GM10248 (cell line): ENCODE data around the gene WDR27.

Experiments
- CTCF ChIA-PET: fragments of 300-600 bp; sonication (Branson Sonifier 250); formaldehyde crosslinking; extraction: SDS; loops from one replicate; lab custom pipeline; 2021; ENCODE audit warnings: antibody characterized with exemption; lab: Yijun Ruan, JAX
- POLR2A ChIA-PET: fragments of 350-650 bp; sonication (Branson Sonifier 250); formaldehyde crosslinking; extraction: SDS; loops from one replicate; lab custom pipeline; 2020; ENCODE audit warnings: antibody characterized with exemption; lab: Yijun Ruan, JAX
- DNase-seq: peaks from one replicate; pipeline ENCODE4 v3.0.0; 2012; ENCODE audit errors: extremely low spot score
- TF ChIP-seq, protein P1 (sequence below): IDR thresholded peaks from 2 replicates; pipeline ENCODE4 v1.5.1; 2012; ENCODE audit warnings: mild to moderate bottlenecking, low read depth; ENCODE audit errors: extremely low read depth, missing control alignments, control extremely low read depth

Gene WDR27

DNA sequence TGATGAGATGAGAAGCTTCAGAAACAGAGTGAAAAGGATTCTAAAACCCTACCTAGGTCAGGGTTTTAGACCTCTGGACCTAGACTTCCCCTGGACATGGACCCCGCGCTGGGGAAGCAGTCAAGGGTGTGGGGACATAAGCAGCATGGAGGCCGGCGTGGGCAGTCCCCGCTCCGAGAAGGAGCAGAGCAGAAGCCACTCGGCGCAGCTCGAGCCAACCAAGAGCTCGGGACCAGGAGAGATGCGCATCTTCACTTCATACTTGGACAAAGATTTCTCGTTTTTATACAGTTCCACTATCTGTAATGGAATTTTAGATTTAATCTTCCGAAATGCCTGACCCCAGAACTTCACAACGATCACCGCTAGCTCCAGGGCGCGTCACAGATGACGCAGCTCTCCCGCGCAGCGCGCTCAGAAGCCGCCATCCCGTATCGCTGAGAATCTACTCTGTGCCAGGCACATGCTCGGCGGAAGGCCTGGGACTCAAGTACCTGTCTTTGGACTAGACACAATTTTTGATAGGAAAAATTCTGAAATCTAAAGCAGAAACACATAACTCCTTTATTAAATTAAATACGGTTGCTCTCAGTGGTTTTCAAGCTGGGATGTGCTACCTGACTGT is 60.3 kb downstream of the WDR27 start:
- TF ChIP-seq, protein P1, sequence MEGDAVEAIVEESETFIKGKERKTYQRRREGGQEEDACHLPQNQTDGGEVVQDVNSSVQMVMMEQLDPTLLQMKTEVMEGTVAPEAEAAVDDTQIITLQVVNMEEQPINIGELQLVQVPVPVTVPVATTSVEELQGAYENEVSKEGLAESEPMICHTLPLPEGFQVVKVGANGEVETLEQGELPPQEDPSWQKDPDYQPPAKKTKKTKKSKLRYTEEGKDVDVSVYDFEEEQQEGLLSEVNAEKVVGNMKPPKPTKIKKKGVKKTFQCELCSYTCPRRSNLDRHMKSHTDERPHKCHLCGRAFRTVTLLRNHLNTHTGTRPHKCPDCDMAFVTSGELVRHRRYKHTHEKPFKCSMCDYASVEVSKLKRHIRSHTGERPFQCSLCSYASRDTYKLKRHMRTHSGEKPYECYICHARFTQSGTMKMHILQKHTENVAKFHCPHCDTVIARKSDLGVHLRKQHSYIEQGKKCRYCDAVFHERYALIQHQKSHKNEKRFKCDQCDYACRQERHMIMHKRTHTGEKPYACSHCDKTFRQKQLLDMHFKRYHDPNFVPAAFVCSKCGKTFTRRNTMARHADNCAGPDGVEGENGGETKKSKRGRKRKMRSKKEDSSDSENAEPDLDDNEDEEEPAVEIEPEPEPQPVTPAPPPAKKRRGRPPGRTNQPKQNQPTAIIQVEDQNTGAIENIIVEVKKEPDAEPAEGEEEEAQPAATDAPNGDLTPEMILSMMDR, result no peak
- no peak for DNase-seq
- ChIA-PET POLR2A (no interaction called here), CTCF (interaction anchor here (0.7 kb wide), 1 partner anchor 9 kb away, joined by 3 read pairs; no protein-coding TSS in a partner anchor)

DNA sequence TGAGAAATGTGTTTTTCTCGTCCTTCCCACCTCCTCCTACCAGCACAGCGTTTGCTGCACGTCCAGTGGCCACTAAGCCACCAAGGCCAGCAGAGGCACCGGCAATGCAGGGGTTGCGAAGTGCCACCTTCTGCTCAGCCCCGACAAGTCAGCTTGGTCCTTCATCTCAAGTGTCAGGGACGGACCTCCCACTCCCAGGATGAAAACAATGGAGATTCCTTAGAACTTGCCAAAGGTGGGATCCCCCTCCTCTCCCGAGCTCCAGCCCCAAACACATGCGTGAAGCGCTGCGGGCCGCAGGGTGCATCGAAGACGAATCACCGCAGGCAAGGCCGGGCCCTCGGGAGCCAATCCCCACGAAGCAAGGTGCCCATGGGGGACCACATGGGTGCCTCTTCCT is 60.8 kb downstream of the WDR27 start:
- DNase-seq, result no peak

DNA sequence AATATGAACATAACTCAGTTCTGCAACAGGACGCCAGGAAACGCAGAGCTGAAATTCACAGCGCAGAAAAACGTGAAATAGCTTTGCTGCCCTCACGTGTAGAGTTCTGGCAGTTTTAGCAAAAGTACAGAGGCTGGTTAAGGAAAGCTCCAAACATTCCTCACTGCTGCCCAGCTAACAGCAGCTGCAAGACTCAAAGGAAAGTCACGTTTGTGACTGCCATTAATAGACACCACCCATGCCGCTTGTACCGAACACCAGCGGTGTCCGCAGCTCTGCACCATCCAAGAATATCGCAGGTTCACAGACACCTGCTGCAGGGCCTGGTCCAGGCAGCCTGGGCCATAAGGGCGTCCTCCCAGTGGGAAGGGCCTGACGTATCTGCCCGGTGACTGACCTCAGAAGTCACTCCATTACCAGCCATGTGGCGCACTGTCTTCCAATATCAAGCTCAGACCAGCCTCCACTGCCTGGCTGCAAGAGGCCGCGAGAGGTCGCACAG is 61.4 kb downstream of the WDR27 start:
- no peak for DNase-seq
- POLR2A ChIA-PET, result no interaction called here
- CTCF ChIA-PET, result no interaction called here
- TF ChIP-seq, protein P1, result no peak

More for the DNA sequence above, 60.8 kb downstream of the WDR27 start:
- TF ChIP-seq, protein P1, result no peak
- ChIA-PET POLR2A (no interaction called here), CTCF (no interaction called here)

DNA sequence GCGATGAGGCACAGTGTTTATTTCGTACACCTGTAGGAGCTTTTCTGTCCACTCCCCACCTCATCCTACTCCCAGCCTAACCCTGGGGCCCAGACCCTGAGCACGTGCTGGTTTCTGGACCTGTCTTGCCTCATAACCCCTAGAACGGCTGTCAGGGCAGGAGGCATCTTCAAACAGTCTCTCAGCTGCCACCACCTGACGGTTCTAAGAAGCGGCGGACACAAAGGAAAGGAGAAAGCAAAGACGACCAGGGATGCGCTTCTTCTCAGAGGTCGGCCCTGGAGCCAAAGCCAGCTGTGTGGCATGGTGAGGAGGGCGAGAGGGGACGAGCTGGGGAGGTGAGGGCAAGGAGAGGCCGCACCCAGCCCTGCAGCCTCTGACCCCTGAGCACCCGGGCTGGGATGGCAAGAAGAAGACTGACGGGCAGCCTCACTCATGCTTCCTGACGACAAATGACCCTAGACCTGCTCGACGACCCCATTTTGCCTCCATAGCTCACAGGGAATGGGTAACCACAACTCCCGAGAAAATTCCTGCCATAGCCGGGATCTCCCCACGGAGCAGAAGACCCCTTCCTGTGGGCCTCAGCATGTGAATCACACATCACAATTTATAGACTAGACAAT is 62.1 kb downstream of the WDR27 start:
- DNase-seq, result no peak
- ChIA-PET POLR2A (no interaction called here), CTCF (no interaction called here)
- TF ChIP-seq, protein P1, result no peak

DNA sequence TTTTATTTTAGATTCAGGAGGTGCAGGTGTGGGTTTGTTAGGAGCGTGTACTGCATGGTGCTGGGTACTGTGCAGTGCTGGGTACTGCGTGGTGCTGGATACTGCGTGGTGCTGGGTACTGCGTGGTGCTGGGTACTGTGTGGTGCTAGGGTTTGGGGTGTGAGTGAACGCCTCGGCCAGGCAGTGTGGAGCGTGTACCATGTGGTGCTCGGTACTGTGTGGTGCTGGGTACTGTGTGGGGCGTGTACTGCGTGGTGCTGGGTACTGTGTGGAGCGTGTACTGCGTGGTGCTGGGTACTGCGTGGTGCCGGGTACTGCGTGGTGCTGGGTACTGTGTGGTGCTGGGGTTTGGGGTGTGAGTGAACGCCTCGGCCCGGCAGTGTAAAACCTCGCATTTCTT is 62.9 kb downstream of the WDR27 start:
- TF ChIP-seq, protein P1, result no peak
- ChIA-PET POLR2A (no interaction called here), CTCF (no interaction called here)
- DNase-seq, result no peak

DNA sequence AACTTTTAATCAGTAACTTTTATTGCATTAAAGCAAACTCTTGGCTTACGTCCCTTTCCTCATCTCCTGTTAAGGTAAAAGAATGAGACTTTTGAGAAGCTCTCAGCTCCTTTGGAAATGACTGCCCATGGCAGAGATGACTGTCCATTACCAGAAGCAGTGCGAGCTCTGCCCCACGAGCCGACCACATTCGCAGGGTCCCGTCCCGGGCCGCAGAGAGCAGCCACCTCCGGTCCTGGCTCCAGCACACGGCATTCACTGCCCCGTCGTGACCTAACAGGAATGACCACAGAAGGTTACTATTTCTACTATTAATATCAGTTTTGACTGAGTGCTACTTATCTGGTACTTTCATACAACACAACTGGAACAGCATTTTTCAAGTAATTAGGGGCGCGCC is 63.4 kb downstream of the WDR27 start:
- no peak for DNase-seq
- TF ChIP-seq, protein P1, result no peak
- ChIA-PET CTCF (no interaction called here), POLR2A (no interaction called here)
